Liver (tissue), 9 donors: ENCODE data around the gene SPHK2. TPM values are rescaled to one million over a fixed set of nuclear protein-coding genes. Genes with fewer than 3 reads are reported as not detected.

Experiments used
- DNase-seq: peaks from one replicate; pipeline ENCODE4 v3.0.0-alpha.2; 2017; ENCODE audit warnings: low spot score
- H3K27ac ChIP-seq, 2 donors: one replicate each; pipeline ENCODE4 v1.7.0; 2013; ENCODE audit warnings: inconsistent platforms in 2 of 2, low read length in 2 of 2, control low read depth in 1 of 2, low read depth in 1 of 2, mild to moderate bottlenecking in 1 of 2
- H3K27me3 ChIP-seq, 4 donors: one replicate each; pipeline versions ENCODE4 v1.6.1 to v1.7.0; 2013; ENCODE audit warnings: low read length in 3 of 4, inconsistent platforms in 1 of 4, mild to moderate bottlenecking in 1 of 4, moderate library complexity in 1 of 4; ENCODE audit not compliant: control insufficient read depth in 4 of 4, insufficient read depth in 4 of 4
- H3K36me3 ChIP-seq, 4 donors: one replicate each; pipeline versions ENCODE4 v1.6.1 to v1.7.0; 2013; ENCODE audit warnings: low read length in 3 of 4, mild to moderate bottlenecking in 3 of 4, low read depth in 1 of 4, moderate library complexity in 1 of 4; ENCODE audit not compliant: control insufficient read depth in 4 of 4, insufficient read depth in 3 of 4
- H3K4me1 ChIP-seq, 4 donors: one replicate each; pipeline versions ENCODE4 v1.6.1 to v1.7.0; 2013; ENCODE audit warnings: low read length in 3 of 4, mild to moderate bottlenecking in 3 of 4, moderate library complexity in 1 of 4; ENCODE audit not compliant: control insufficient read depth in 4 of 4, insufficient read depth in 4 of 4
- H3K4me3 ChIP-seq, 3 donors: one replicate each; pipeline versions ENCODE4 v1.6.1 to v1.7.0; 2013; ENCODE audit warnings: low read length in 3 of 3, control low read depth in 1 of 3, low read depth in 1 of 3, mild to moderate bottlenecking in 1 of 3
- H3K9ac ChIP-seq, 2 donors: one replicate each; pipeline ENCODE4 v1.7.0; 2013; ENCODE audit warnings: low read length in 2 of 2, mild to moderate bottlenecking in 2 of 2, moderate library complexity in 2 of 2, control low read depth in 1 of 2, low read depth in 1 of 2
- H3K9me3 ChIP-seq, 4 donors: one replicate each; pipeline versions ENCODE4 v1.6.1 to v1.7.0; 2013; ENCODE audit warnings: low read length in 3 of 4; ENCODE audit not compliant: control insufficient read depth in 4 of 4
- EGR1 ChIP-seq, 2 donors: IDR thresholded peaks; 2 replicates each; pipeline ENCODE4 v1.6.1; 2016 to 2018; ENCODE audit warnings: antibody characterized with exemption in 2 of 2, low read depth in 2 of 2
- FOXA2 ChIP-seq: IDR thresholded peaks from 2 replicates; pipeline ENCODE4 v1.6.1; 2016; ENCODE audit warnings: antibody characterized with exemption
- GABPA ChIP-seq, 2 donors: IDR thresholded peaks in 1 of 2; conservative IDR thresholded peaks in 1 of 2; 2 replicates each; pipeline ENCODE4 v1.6.1; 2016; ENCODE audit warnings: antibody characterized with exemption in 2 of 2, mild to moderate bottlenecking in 1 of 2, moderate library complexity in 1 of 2
- HNF4A ChIP-seq, 2 donors: conservative IDR thresholded peaks; 2 replicates each; pipeline ENCODE4 v1.6.1; 2016; ENCODE audit warnings: antibody characterized with exemption in 2 of 2, mild to moderate bottlenecking in 2 of 2
- HNF4G ChIP-seq: IDR thresholded peaks from 2 replicates; pipeline ENCODE4 v1.6.1; 2016; ENCODE audit warnings: antibody characterized with exemption
- JUND ChIP-seq, 2 donors: IDR thresholded peaks; 2 replicates each; pipeline ENCODE4 v1.6.1; 2016; ENCODE audit warnings: antibody characterized with exemption in 2 of 2
- NR2F2 ChIP-seq: IDR thresholded peaks from 2 replicates; pipeline ENCODE4 v1.6.1; 2016; ENCODE audit warnings: antibody characterized with exemption
- REST ChIP-seq: IDR thresholded peaks from 2 replicates; pipeline ENCODE4 v1.6.1; 2016; ENCODE audit warnings: antibody characterized with exemption, mild to moderate bottlenecking
- RXRA ChIP-seq, 2 donors: IDR thresholded peaks; 2 replicates each; pipeline ENCODE4 v1.6.1; 2017 to 2018; ENCODE audit warnings: antibody characterized with exemption in 2 of 2, mild to moderate bottlenecking in 1 of 2
- SP1 ChIP-seq: IDR thresholded peaks from 2 replicates; pipeline ENCODE4 v1.6.1; 2018; ENCODE audit warnings: antibody characterized with exemption, mild to moderate bottlenecking
- TAF1 ChIP-seq: conservative IDR thresholded peaks from 2 replicates; pipeline ENCODE4 v1.6.1; 2016; ENCODE audit warnings: antibody characterized with exemption, mild to moderate bottlenecking
- YY1 ChIP-seq: IDR thresholded peaks from 2 replicates; pipeline ENCODE4 v1.6.1; 2016; ENCODE audit warnings: antibody characterized with exemption, mild to moderate bottlenecking
- ZBTB33 ChIP-seq: IDR thresholded peaks from 2 replicates; pipeline ENCODE4 v1.6.1; 2016; ENCODE audit warnings: antibody characterized with exemption
- WGBS: extraction: QIAGEN DNeasy Blood & Tissue Kit; methylation state at CpG from one replicate; pipeline ENCODE4 v1.1.7; 2013; 5-methylcytosine and 5-hydroxymethylcytosine counted together
- polyA plus RNA-seq, 2 donors: library from polyadenylated mRNA; stranded (reverse) in 1 of 2; unstranded in 1 of 2; fragments of 200-250 nt in 1 of 2; fragments of >200 nt in 1 of 2; fragmentation: Nextera tagmentation in 1 of 2; extraction: Ambion mirVana in 1 of 2; gene quantifications; one replicate each; pipeline versions ENCODE4 v1.2.1 to v1.2.3, GENCODE V29; 2013 to 2015
- total RNA-seq, 2 donors: library from RNA; depleted of rRNA; stranded (reverse); fragments of >200 nt; gene quantifications; one replicate each; pipeline ENCODE4 v1.2.3, GENCODE V29; 2014
- TF ChIP-seq, protein P1 (sequence below): fragments of 150-350 bp; IDR thresholded peaks from 2 replicates; pipeline ENCODE4 v1.5.1; 2017; ENCODE audit warnings: improper control_type of control experiment, low read depth, low read length; ENCODE audit not compliant: missing input control
- TF ChIP-seq, protein P2 (sequence below): IDR thresholded peaks from 2 replicates; pipeline ENCODE4 v1.6.1; 2016; ENCODE audit warnings: antibody characterized with exemption
- donor health status: healthy.
- donor health status: healthy.
- donor health status: healthy.
- donor health status: healthy.
- donor health status: healthy.

The SPHK2 gene
- total and polyA plus RNA-seq, 4 donors, result 9.6 to 17.3 (median 12.3) TPM

DNA sequence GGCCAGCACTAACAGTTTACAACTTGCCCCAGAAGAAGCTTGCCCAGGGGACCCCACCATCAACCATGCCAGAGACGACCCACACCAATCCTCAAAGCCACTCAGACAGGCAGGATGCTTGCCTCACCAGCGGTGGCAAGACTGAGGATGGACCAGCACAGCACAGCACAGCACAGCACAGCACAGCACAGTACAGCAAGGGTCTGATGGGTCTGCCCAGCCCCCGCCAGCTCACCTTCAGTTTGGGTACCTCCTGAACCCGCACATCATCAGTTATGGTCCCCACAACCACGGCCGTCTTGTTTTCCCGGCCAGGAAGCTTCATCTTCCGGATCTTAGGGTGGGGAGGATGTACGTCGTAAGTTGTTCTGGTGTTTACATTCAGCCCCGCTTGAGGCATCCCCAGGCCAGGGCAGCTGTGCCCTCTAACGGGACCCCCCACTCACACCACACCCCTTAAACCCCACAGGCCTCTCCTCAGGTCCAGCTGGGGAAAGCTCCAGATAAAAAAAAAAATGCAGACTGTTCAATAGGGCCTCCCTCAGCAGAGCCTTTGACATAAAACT, 2.7 kb upstream of the SPHK2 start:
- Histone ChIP-seq H3K4me1 (peaks cover 8 to 41% (median 27%) of the 10 kb centered on the region in 4 donors), H3K4me3 (no peak overlapping the region), H3K9me3 (no peaks in the 10 kb centered on the region), H3K27ac (no peak overlapping the region), H3K9ac (no peak overlapping the region), H3K27me3 (no peaks in the 10 kb centered on the region), H3K36me3 (peaks cover 15 to 27% (median 18%) of the 10 kb centered on the region in 4 donors)
- DNase-seq, result no peak
- WGBS, result 74% methylated on average over 12 of the region's 12 CpGs
- no peak for TF ChIP-seq EGR1 (IDR thresholded peaks at IDR 0.05; ENCODE audit: low read depth in 2 of 2)
- TF ChIP-seq, protein P1, sequence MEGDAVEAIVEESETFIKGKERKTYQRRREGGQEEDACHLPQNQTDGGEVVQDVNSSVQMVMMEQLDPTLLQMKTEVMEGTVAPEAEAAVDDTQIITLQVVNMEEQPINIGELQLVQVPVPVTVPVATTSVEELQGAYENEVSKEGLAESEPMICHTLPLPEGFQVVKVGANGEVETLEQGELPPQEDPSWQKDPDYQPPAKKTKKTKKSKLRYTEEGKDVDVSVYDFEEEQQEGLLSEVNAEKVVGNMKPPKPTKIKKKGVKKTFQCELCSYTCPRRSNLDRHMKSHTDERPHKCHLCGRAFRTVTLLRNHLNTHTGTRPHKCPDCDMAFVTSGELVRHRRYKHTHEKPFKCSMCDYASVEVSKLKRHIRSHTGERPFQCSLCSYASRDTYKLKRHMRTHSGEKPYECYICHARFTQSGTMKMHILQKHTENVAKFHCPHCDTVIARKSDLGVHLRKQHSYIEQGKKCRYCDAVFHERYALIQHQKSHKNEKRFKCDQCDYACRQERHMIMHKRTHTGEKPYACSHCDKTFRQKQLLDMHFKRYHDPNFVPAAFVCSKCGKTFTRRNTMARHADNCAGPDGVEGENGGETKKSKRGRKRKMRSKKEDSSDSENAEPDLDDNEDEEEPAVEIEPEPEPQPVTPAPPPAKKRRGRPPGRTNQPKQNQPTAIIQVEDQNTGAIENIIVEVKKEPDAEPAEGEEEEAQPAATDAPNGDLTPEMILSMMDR, result no peak
- no peak for TF ChIP-seq NR2F2
- TF ChIP-seq RXRA (IDR thresholded peaks at IDR 0.05), result no peak
- no peak for TF ChIP-seq SP1

DNA sequence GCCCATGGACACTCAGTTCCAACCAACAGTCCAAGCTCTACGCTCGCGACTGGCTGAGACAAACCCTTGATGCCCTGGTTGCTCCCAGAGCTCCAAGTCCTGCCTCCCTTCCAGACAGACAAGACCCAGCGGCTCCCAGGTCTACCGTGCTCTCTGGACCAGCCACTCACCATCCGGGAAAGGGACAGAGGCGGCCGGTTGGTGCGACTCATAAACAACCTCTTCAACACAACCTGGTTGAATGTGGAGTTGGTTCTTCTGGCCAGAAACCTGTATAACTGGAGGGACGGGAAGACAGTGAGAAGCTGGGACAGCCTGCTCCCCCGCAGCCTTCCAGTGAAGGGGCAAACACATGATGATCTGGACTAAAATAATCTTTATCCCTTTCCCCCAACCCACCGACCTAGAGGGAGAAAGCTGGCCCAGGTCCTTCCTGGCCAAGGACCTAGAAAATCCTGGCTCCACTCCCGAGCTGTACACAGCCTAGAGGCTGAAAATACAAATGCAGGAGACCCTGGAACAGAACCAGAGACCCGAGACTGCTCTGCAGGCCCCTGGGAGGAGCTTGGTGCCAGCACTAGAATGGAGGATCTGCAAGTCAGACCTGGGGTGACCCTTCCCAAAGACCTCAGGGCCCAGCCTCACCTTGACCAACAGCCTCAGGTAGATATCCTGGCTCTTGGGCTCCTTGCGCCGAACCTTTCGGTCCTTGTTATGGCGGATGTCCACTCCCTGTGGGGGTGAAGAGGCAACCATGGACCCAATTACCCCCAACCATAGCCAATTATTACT, 2.0 kb upstream of the SPHK2 start:
- TF ChIP-seq YY1, result no peak

DNA sequence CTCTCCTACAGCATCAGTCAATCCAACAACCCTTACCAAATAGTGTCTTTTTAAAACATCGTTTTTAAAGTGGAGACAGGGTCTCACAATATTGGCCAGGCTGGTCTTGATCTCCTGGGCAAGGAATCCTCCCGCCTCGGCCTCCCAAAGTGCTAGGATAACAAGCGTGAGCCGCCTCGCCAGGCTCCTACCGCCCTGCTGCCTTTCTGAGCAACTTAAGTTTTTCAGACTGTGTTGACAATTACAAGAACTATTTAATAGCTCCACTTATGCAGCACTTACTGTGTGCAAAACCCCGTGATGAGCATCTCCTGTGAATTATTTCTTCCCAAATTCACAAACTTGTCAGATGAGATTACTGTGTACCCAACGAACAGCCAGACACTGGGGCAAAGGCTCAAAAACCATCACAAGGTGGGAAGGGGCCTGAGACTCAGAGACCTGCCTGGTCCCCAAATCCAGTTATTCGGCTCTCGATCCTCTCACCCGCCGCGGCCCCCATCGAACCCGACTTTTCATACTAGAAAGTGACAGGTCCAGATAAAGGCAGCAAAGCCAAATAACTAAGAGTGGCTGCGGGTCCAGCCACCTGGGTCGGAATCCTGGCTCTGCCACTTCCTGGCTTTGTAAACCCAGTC, 909 bp upstream of the SPHK2 start:
- Histone ChIP-seq H3K9me3 (no peaks in the 10 kb centered on the region), H3K36me3 (peaks cover 15 to 27% (median 18%) of the 10 kb centered on the region in 4 donors), H3K4me3 (peak overlapping the region; percentile 58 to 98 (median 97)), H3K4me1 (peaks cover 8 to 46% (median 32%) of the 10 kb centered on the region in 4 donors), H3K9ac (peak overlapping the region; percentile 98 to 99), H3K27me3 (no peaks in the 10 kb centered on the region), H3K27ac (peak overlapping the region; percentile 75 to 81)
- 2% methylated on average over 18 of the region's 18 CpGs for WGBS
- DNase-seq, result no peak
- TF ChIP-seq, protein P2, sequence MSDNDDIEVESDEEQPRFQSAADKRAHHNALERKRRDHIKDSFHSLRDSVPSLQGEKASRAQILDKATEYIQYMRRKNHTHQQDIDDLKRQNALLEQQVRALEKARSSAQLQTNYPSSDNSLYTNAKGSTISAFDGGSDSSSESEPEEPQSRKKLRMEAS, result no peak
- TF ChIP-seq GABPA (IDR thresholded peaks at IDR 0.05 in 1 of 2, conservative IDR thresholded peaks at IDR 0.05 in 1 of 2) (no peak), ZBTB33 (no peak), EGR1 (IDR thresholded peaks at IDR 0.05; ENCODE audit: low read depth in 2 of 2) (no peak), HNF4A (conservative IDR thresholded peaks at IDR 0.05) (no peak), TAF1 (no peak), JUND (IDR thresholded peaks at IDR 0.05) (no peak), REST (no peak), FOXA2 (no peak), HNF4G (no peak), YY1 (no peak), SP1 (no peak), NR2F2 (no peak)
- TF ChIP-seq, protein P1, result no peak

More for the DNA sequence above, 2.0 kb upstream of the SPHK2 start:
- peak overlapping the region; percentile 28 to 98 (median 58) for H3K4me3 ChIP-seq
- H3K27ac ChIP-seq, result no peak overlapping the region
- peak overlapping the region in 1 of 2 donors; percentile 33 for H3K9ac ChIP-seq
- peaks cover 15 to 27% (median 18%) of the 10 kb centered on the region in 4 donors for H3K36me3 ChIP-seq
- peaks cover 8 to 43% (median 28%) of the 10 kb centered on the region in 4 donors for H3K4me1 ChIP-seq
- WGBS, result 67% methylated on average over 18 of the region's 18 CpGs
- H3K9me3 ChIP-seq, result no peaks in the 10 kb centered on the region
- DNase-seq, result no peak
- no peaks in the 10 kb centered on the region for H3K27me3 ChIP-seq
